ENCODE measurements around the gene PANK4. TPM values are rescaled to one million over a fixed set of nuclear protein-coding genes. Genes with fewer than 3 reads are reported as not detected.

Gene PANK4
- total and polyA plus RNA-seq, 9 of the 15 experiments (the other 6 are each of a cell fraction or from before 2014, with no cell fraction given) = 0.93 to 55.6 (median 31.5) TPM

GRCh38 chr1:2556678-2557481, 30.5 kb upstream of the PANK4 start (continued):
- TF ChIP-seq ZBTB11 (CRISPR knock-in tag; IDR thresholded peaks at IDR 0.05) (peak in 1 of 3 experiments; percentile 65; a peak in 2 of 6 replicates), CBX1 (IDR thresholded peaks at IDR 0.05; ENCODE audit: low read depth) (0 out of 2 replicates have a peak, but pooled peaks have one; percentile 24), ZBTB17 (CRISPR knock-in tag; IDR thresholded peaks at IDR 0.05) (0 out of 2 replicates have a peak, but pooled peaks have one; percentile 24), AFF4 (CRISPR knock-in tag; IDR thresholded peaks at IDR 0.05) (0 out of 2 replicates have a peak, but pooled peaks have one; percentile 33), RAD21 (CRISPR knock-in tag; conservative IDR thresholded peaks at IDR 0.05 in 1 of 2, IDR thresholded peaks at IDR 0.05 in 1 of 2) (0 out of 4 replicates have a peak, but pooled peaks of 1 of the 2 experiments have one; percentile 3), E4F1 (CRISPR knock-in tag; IDR thresholded peaks at IDR 0.05; ENCODE audit: borderline replicate concordance) (0 out of 2 replicates have a peak, but pooled peaks have one; percentile 30), CTCF (IDR thresholded peaks at IDR 0.05 in 2 of 3, conservative IDR thresholded peaks at IDR 0.05 in 1 of 3; ENCODE audit: insufficient read depth in 2 of 3, low read depth in 1 of 3, low read length in 3 of 3) (peak in 2 of 3 experiments; percentile 35 to 51; a peak in 4 of 6 replicates), SP1 (CRISPR knock-in tag; IDR thresholded peaks at IDR 0.05) (peak; percentile 37; the same call in 1 of the 2 replicates), CTCFL (IDR thresholded peaks at IDR 0.05; ENCODE audit: borderline replicate concordance, insufficient read depth, low read depth, low read length, poor library complexity, severe bottlenecking) (no peak)
